Neural cell (in vitro differentiated cells): ENCODE data around the gene VAV2. TPM values are rescaled to one million over a fixed set of nuclear protein-coding genes. Genes with fewer than 3 reads are reported as not detected.

Experiments
- H2AFZ ChIP-seq: fragments of 200-600, 300-800 bp; sonication (generic), shearing (Covaris generic); 2 replicates; pipeline ENCODE4 v1.6.0; 2014; ENCODE audit warnings: low read depth, mild to moderate bottlenecking, antibody characterized with exemption, low read length, moderate library complexity
- H3F3A ChIP-seq: fragments of 200-600 bp; shearing (Covaris generic); 2 replicates; pipeline ENCODE4 v1.6.1; 2016; ENCODE audit warnings: mild to moderate bottlenecking, moderate library complexity, mixed read lengths, antibody characterized with exemption, low read length; ENCODE audit not compliant: insufficient read depth, poor library complexity, severe bottlenecking
- H3K27ac ChIP-seq: fragments of 200-600, 300-800 bp; sonication (generic), shearing (Covaris generic); 2 replicates; pipeline ENCODE4 v1.5.1; 2014; ENCODE audit warnings: mild to moderate bottlenecking, low read length, moderate library complexity
- H3K27me3 ChIP-seq: fragments of 300-800, 200-600 bp; sonication (generic), shearing (Covaris generic); 2 replicates; pipeline ENCODE4 v1.6.0; 2014; ENCODE audit warnings: mild to moderate bottlenecking, low read depth, low read length, moderate library complexity; ENCODE audit not compliant: insufficient read depth
- H3K36me3 ChIP-seq: fragments of 300-800, 200-600 bp; sonication (generic), shearing (Covaris generic); 2 replicates; pipeline ENCODE4 v1.5.1; 2014; ENCODE audit warnings: mild to moderate bottlenecking, antibody characterized with exemption, low read length, moderate library complexity; ENCODE audit not compliant: insufficient read depth
- H3K4me2 ChIP-seq: fragments of 300-800, 200-600 bp; sonication (generic), shearing (Covaris generic); 2 replicates; pipeline ENCODE4 v1.6.0; 2014; ENCODE audit warnings: mild to moderate bottlenecking, low read length
- H3K4me3 ChIP-seq: fragments of 300-800, 200-600 bp; sonication (generic), shearing (Covaris generic); 2 replicates; pipeline ENCODE4 v1.5.1; 2014; ENCODE audit warnings: mild to moderate bottlenecking, low read length, moderate library complexity
- H3K79me2 ChIP-seq: fragments of 200-600 bp; shearing (Covaris generic); replicated peaks from 2 replicates; pipeline ENCODE4 v1.6.0; 2014; ENCODE audit warnings: mild to moderate bottlenecking, low read length, moderate library complexity; ENCODE audit not compliant: insufficient read depth
- H3K9ac ChIP-seq: fragments of 300-800, 200-600 bp; sonication (generic), shearing (Covaris generic); 2 replicates; pipeline ENCODE4 v1.6.1; 2016; ENCODE audit warnings: mild to moderate bottlenecking, low read length, mixed read lengths
- H3K9me2 ChIP-seq: fragments of 200-600 bp; shearing (Covaris generic); 2 replicates; pipeline ENCODE4 v1.6.1; 2016; ENCODE audit warnings: mild to moderate bottlenecking, low read length, mixed read lengths; ENCODE audit not compliant: insufficient read depth
- H3K9me3 ChIP-seq: fragments of 200-600, 300-800 bp; sonication (generic), shearing (Covaris generic); 2 replicates; pipeline ENCODE4 v1.6.1; 2016; ENCODE audit warnings: mild to moderate bottlenecking, mixed run types, low read length, moderate library complexity, mixed read lengths
- H4K20me1 ChIP-seq: fragments of 200-600 bp; shearing (Covaris generic); 2 replicates; pipeline ENCODE4 v1.6.1; 2016; ENCODE audit warnings: mild to moderate bottlenecking, mixed run types; ENCODE audit not compliant: insufficient read depth
- CTCF ChIP-seq: fragments of 450-650 bp; IDR thresholded peaks from 2 replicates; pipeline ENCODE4 v1.5.1; 2014; ENCODE audit warnings: antibody characterized with exemption, mild to moderate bottlenecking, moderate library complexity; ENCODE audit not compliant: poor library complexity, severe bottlenecking
- EP300 ChIP-seq: fragments of 450-650 bp; conservative IDR thresholded peaks from 2 replicates; pipeline ENCODE4 v1.6.1; 2014; ENCODE audit warnings: antibody characterized with exemption, mild to moderate bottlenecking, moderate library complexity; ENCODE audit not compliant: poor library complexity, severe bottlenecking
- EZH2 ChIP-seq: fragments of 200-600, 300-800 bp; shearing (Covaris generic), sonication (generic); IDR thresholded peaks from 2 replicates; pipeline ENCODE4 v1.6.1; 2014; ENCODE audit warnings: antibody characterized with exemption, low read length, borderline replicate concordance, mild to moderate bottlenecking; ENCODE audit not compliant: insufficient read depth, poor library complexity, severe bottlenecking
- MXI1 ChIP-seq: fragments of 450-650 bp; conservative IDR thresholded peaks from 2 replicates; pipeline ENCODE4 v1.6.1; 2014; ENCODE audit warnings: antibody characterized with exemption, mild to moderate bottlenecking; ENCODE audit not compliant: poor library complexity, severe bottlenecking
- POLR2AphosphoS5 ChIP-seq: IDR thresholded peaks from 2 replicates; pipeline ENCODE4 v1.6.1; 2012
- RAD21 ChIP-seq: fragments of 450-650 bp; conservative IDR thresholded peaks from 2 replicates; pipeline ENCODE4 v1.6.1; 2014; ENCODE audit warnings: antibody characterized with exemption, mild to moderate bottlenecking, moderate library complexity
- REST ChIP-seq: IDR thresholded peaks from 2 replicates; pipeline ENCODE4 v1.6.1; 2012; ENCODE audit warnings: borderline replicate concordance
- SMC3 ChIP-seq: fragments of 450-650 bp; conservative IDR thresholded peaks from 2 replicates; pipeline ENCODE4 v1.6.1; 2014; ENCODE audit warnings: antibody characterized with exemption, mild to moderate bottlenecking, moderate library complexity; ENCODE audit not compliant: poor library complexity
- TAF1 ChIP-seq: IDR thresholded peaks from 2 replicates; pipeline ENCODE4 v1.6.1; 2012; ENCODE audit warnings: low read depth
- polyA plus RNA-seq: library from polyadenylated mRNA; depleted of rRNA; stranded (reverse); fragments of >200 nt; gene quantifications from 2 replicates; pipeline ENCODE4 v1.2.3, GENCODE V29; 2014

Gene VAV2
- polyA plus RNA-seq, 1 donor from 2014 or later = 35.2 TPM

- Histone ChIP-seq H2AFZ (no peak overlapping the region), H3K27ac (no peak overlapping the region)
Measured at GRCh38 chr9:133791735-133792649, 200.1 kb downstream of the VAV2 start.

More at GRCh38 chr9:133791735-133792649, 200.1 kb downstream of the VAV2 start:
- TF ChIP-seq EP300 (no peak), MXI1 (no peak), RAD21 (no peak), EZH2 (no peak), POLR2AphosphoS5 (no peak), REST (no peak), TAF1 (no peak), CTCF (no peak), SMC3 (no peak)
- H4K20me1 ChIP-seq = no peaks in the 10 kb centered on the region
- no peak overlapping the region for H3K4me2 ChIP-seq
- H3K79me2 ChIP-seq = no peaks in the 10 kb centered on the region
- H3K36me3 ChIP-seq = no peaks in the 10 kb centered on the region
- no peaks in the 10 kb centered on the region for H3F3A ChIP-seq
- no peaks in the 10 kb centered on the region for H3K9me2 ChIP-seq
- no peaks in the 10 kb centered on the region for H3K9me3 ChIP-seq
- no peaks in the 10 kb centered on the region for H3K27me3 ChIP-seq
- H3K4me3 ChIP-seq = no peak overlapping the region
- H3K9ac ChIP-seq = no peak overlapping the region
